T-helper 1 cell treated with Interleukin-12 subunit alpha and Interleukin-12 subunit beta and Interleukin-4 antibody, amounts not matched to agents 30 μg/mL and 1 μg/mL, for 36 hours (primary cell): Measurements from ENCODE around the gene SMAD6.

Experiments used
- H3K27ac Mint-ChIP-seq: one replicate; pipeline ENCODE4 v1.8.0; 2021; ENCODE audit warnings: mild to moderate bottlenecking, mixed read lengths
- H3K27me3 Mint-ChIP-seq: one replicate; pipeline ENCODE4 v1.8.0; 2021; ENCODE audit warnings: low read depth, mixed read lengths
- H3K36me3 Mint-ChIP-seq: one replicate; pipeline ENCODE4 v1.8.0; 2021; ENCODE audit warnings: low read depth, mixed read lengths
- H3K4me1 Mint-ChIP-seq: one replicate; pipeline ENCODE4 v1.8.0; 2021; ENCODE audit warnings: low read depth, mixed read lengths
- H3K4me3 Mint-ChIP-seq: one replicate; pipeline ENCODE4 v1.8.0; 2021; ENCODE audit warnings: mild to moderate bottlenecking, moderate library complexity, mixed read lengths
- H3K9me3 Mint-ChIP-seq: one replicate; pipeline ENCODE4 v1.8.0; 2021; ENCODE audit warnings: mixed read lengths

Gene SMAD6

GRCh38 chr15:66789029-66790025 lies 87.3 kb downstream of the SMAD6 start:
- Mint-ChIP-seq H3K27ac (no peak overlapping the region), H3K4me3 (no peak overlapping the region), H3K36me3 (no peaks in the 10 kb centered on the region), H3K9me3 (no peaks in the 10 kb centered on the region), H3K27me3 (peaks cover 3% of the 10 kb centered on the region), H3K4me1 (no peaks in the 10 kb centered on the region)

GRCh38 chr15:66795851-66796250 lies 93.8 kb downstream of the SMAD6 start:
- Mint-ChIP-seq H3K27me3 (peaks cover 8% of the 10 kb centered on the region), H3K9me3 (no peaks in the 10 kb centered on the region), H3K36me3 (no peaks in the 10 kb centered on the region), H3K4me3 (no peak overlapping the region), H3K4me1 (no peaks in the 10 kb centered on the region), H3K27ac (no peak overlapping the region)

GRCh38 chr15:66796343-66796742 lies 94.3 kb downstream of the SMAD6 start:
- no peaks in the 10 kb centered on the region for H3K4me1 Mint-ChIP-seq
- no peaks in the 10 kb centered on the region for H3K36me3 Mint-ChIP-seq
- no peak overlapping the region for H3K27ac Mint-ChIP-seq
- H3K9me3 Mint-ChIP-seq: no peaks in the 10 kb centered on the region
- no peak overlapping the region for H3K4me3 Mint-ChIP-seq
- H3K27me3 Mint-ChIP-seq: peaks cover 10% of the 10 kb centered on the region

GRCh38 chr15:66797921-66798320 lies 95.9 kb downstream of the SMAD6 start:
- no peaks in the 10 kb centered on the region for H3K9me3 Mint-ChIP-seq
- H3K4me1 Mint-ChIP-seq: no peaks in the 10 kb centered on the region
- no peak overlapping the region for H3K27ac Mint-ChIP-seq
- H3K27me3 Mint-ChIP-seq: peaks cover 14% of the 10 kb centered on the region
- H3K4me3 Mint-ChIP-seq: no peak overlapping the region
- H3K36me3 Mint-ChIP-seq: no peaks in the 10 kb centered on the region

GRCh38 chr15:66798426-66799061 lies 96.5 kb downstream of the SMAD6 start:
- Mint-ChIP-seq H3K27me3 (peaks cover 11% of the 10 kb centered on the region), H3K9me3 (no peaks in the 10 kb centered on the region), H3K4me1 (no peaks in the 10 kb centered on the region), H3K27ac (no peak overlapping the region), H3K4me3 (no peak overlapping the region), H3K36me3 (no peaks in the 10 kb centered on the region)

GRCh38 chr15:66799242-66799641 lies 97.2 kb downstream of the SMAD6 start:
- H3K36me3 Mint-ChIP-seq: no peaks in the 10 kb centered on the region
- H3K4me1 Mint-ChIP-seq: no peaks in the 10 kb centered on the region
- H3K9me3 Mint-ChIP-seq: no peaks in the 10 kb centered on the region
- peaks cover 11% of the 10 kb centered on the region for H3K27me3 Mint-ChIP-seq
- no peak overlapping the region for H3K4me3 Mint-ChIP-seq
- H3K27ac Mint-ChIP-seq: no peak overlapping the region

GRCh38 chr15:66800584-66801235 lies 98.7 kb downstream of the SMAD6 start:
- Mint-ChIP-seq H3K27ac (no peak overlapping the region), H3K4me1 (no peaks in the 10 kb centered on the region), H3K9me3 (no peaks in the 10 kb centered on the region), H3K4me3 (no peak overlapping the region), H3K27me3 (peaks cover 11% of the 10 kb centered on the region), H3K36me3 (no peaks in the 10 kb centered on the region)

GRCh38 chr15:66801266-66801665 lies 99.2 kb downstream of the SMAD6 start:
- peaks cover 11% of the 10 kb centered on the region for H3K27me3 Mint-ChIP-seq
- H3K36me3 Mint-ChIP-seq: no peaks in the 10 kb centered on the region
- no peaks in the 10 kb centered on the region for H3K9me3 Mint-ChIP-seq
- no peak overlapping the region for H3K27ac Mint-ChIP-seq
- H3K4me3 Mint-ChIP-seq: no peak overlapping the region
- no peaks in the 10 kb centered on the region for H3K4me1 Mint-ChIP-seq

- Mint-ChIP-seq H3K4me1 (no peaks in the 10 kb centered on the region), H3K27ac (no peak overlapping the region), H3K4me3 (no peak overlapping the region), H3K27me3 (peaks cover 13% of the 10 kb centered on the region), H3K36me3 (no peaks in the 10 kb centered on the region), H3K9me3 (no peaks in the 10 kb centered on the region)
These were observed 100.3 kb downstream of the SMAD6 start for GRCh38 chr15:66802025-66803001.

GRCh38 chr15:66803182-66803729 lies 101.2 kb downstream of the SMAD6 start:
- no peaks in the 10 kb centered on the region for H3K9me3 Mint-ChIP-seq
- H3K27ac Mint-ChIP-seq: no peak overlapping the region
- no peak overlapping the region for H3K4me3 Mint-ChIP-seq
- H3K27me3 Mint-ChIP-seq: peaks cover 14% of the 10 kb centered on the region
- H3K36me3 Mint-ChIP-seq: no peaks in the 10 kb centered on the region
- H3K4me1 Mint-ChIP-seq: no peaks in the 10 kb centered on the region

- peaks cover 12% of the 10 kb centered on the region for H3K27me3 Mint-ChIP-seq
- no peaks in the 10 kb centered on the region for H3K36me3 Mint-ChIP-seq
- H3K9me3 Mint-ChIP-seq: no peaks in the 10 kb centered on the region
- no peak overlapping the region for H3K4me3 Mint-ChIP-seq
- H3K4me1 Mint-ChIP-seq: no peaks in the 10 kb centered on the region
- no peak overlapping the region for H3K27ac Mint-ChIP-seq
These were observed 101.7 kb downstream of the SMAD6 start for GRCh38 chr15:66803749-66804148.

- Mint-ChIP-seq H3K27me3 (peaks cover 14% of the 10 kb centered on the region), H3K9me3 (no peaks in the 10 kb centered on the region), H3K4me3 (no peak overlapping the region), H3K4me1 (no peaks in the 10 kb centered on the region), H3K27ac (no peak overlapping the region), H3K36me3 (no peaks in the 10 kb centered on the region)
These were observed 103.3 kb downstream of the SMAD6 start for GRCh38 chr15:66805202-66805885.

- Mint-ChIP-seq H3K36me3 (no peaks in the 10 kb centered on the region), H3K4me1 (no peaks in the 10 kb centered on the region), H3K4me3 (no peak overlapping the region), H3K9me3 (no peaks in the 10 kb centered on the region), H3K27me3 (peaks cover 8% of the 10 kb centered on the region), H3K27ac (no peak overlapping the region)
These were observed 106.3 kb downstream of the SMAD6 start for GRCh38 chr15:66808181-66808824.
